ENCODE measurements around the gene TTLL3. TPM values are rescaled to one million over a fixed set of nuclear protein-coding genes. Genes with fewer than 3 reads are reported as not detected.

Gene TTLL3
- total and polyA plus RNA-seq, 2 of the 8 experiments (the other 6 are each of a cell fraction or from before 2014, with no cell fraction given) = 5.9 to 8.9 TPM

- peak; percentile 72; the same call in 1 of the 2 replicates for TF ChIP-seq GABPA (IDR thresholded peaks at IDR 0.05; ENCODE audit: borderline replicate concordance, insufficient read depth, low read length)
- no peak for TF ChIP-seq MAFK (IDR thresholded peaks at IDR 0.05; ENCODE audit: low read depth, low read length)
- TF ChIP-seq CTCF (IDR thresholded peaks at IDR 0.05; ENCODE audit: control extremely low read depth in 1 of 3, insufficient read depth in 1 of 3, low read depth in 1 of 3, low read length in 3 of 3) = peak; percentile 26 to 55 (median 28)
- no peak for TF ChIP-seq SP2 (IDR thresholded peaks at IDR 0.05; ENCODE audit: low read length)
- TF ChIP-seq TAF1 (IDR thresholded peaks at IDR 0.05; ENCODE audit: low read depth, low read length) = no peak
- TF ChIP-seq BRCA1 (IDR thresholded peaks at IDR 0.05; ENCODE audit: low read depth, low read length) = no peak
- peak; percentile 47; the same call in 1 of the 2 replicates for TF ChIP-seq TBP (IDR thresholded peaks at IDR 0.05; ENCODE audit: low read depth, low read length)
- TF ChIP-seq SIRT6 (IDR thresholded peaks at IDR 0.05; ENCODE audit: low read length) = no peak
- TF ChIP-seq YY1 (IDR thresholded peaks at IDR 0.05; ENCODE audit: low read depth, low read length) = no peak
- TF ChIP-seq USF2 (IDR thresholded peaks at IDR 0.05; ENCODE audit: low read length) = no peak
- peak; percentile 69 for TF ChIP-seq KDM4A (IDR thresholded peaks at IDR 0.05; ENCODE audit: low read depth, low read length, severe bottlenecking)
These were observed 52.5 kb downstream of the TTLL3 start (continued) for GRCh38 chr3:9862391-9863057.

Data from H1 (cell line).